ENCODE measurements around the gene LPP. TPM values are rescaled to one million over a fixed set of nuclear protein-coding genes. Genes with fewer than 3 reads are reported as not detected.

Gene LPP
- polyA plus RNA-seq, 3 donors = 24.5 to 26.1 (median 25.4) TPM

- no peak for DNase-seq (ENCODE audit: low read depth in 3 of 3, low spot score in 2 of 3)
These were observed 113.9 kb downstream of the LPP start for GRCh38 chr3:188267790-188268335.

GRCh38 chr3:188268336-188268735 lies 114.4 kb downstream of the LPP start:
- no peak for DNase-seq (ENCODE audit: low read depth in 3 of 3, low spot score in 2 of 3)

- no peak for DNase-seq (ENCODE audit: low read depth in 3 of 3, low spot score in 2 of 3)
These were observed 115.1 kb downstream of the LPP start for GRCh38 chr3:188269040-188269439.

GRCh38 chr3:188270423-188270972 lies 116.5 kb downstream of the LPP start:
- DNase-seq (ENCODE audit: low read depth in 3 of 3, low spot score in 2 of 3) = no peak

- DNase-seq (ENCODE audit: low read depth in 3 of 3, low spot score in 2 of 3) = no peak
These were observed 117.4 kb downstream of the LPP start for GRCh38 chr3:188271226-188271914.

GRCh38 chr3:188272481-188273372 lies 118.8 kb downstream of the LPP start:
- DNase-seq (ENCODE audit: low read depth in 3 of 3, low spot score in 2 of 3) = no peak

GRCh38 chr3:188274249-188274915 lies 120.4 kb downstream of the LPP start:
- no peak for DNase-seq (ENCODE audit: low read depth in 3 of 3, low spot score in 2 of 3)

GRCh38 chr3:188276375-188276774 lies 122.4 kb downstream of the LPP start:
- no peak for DNase-seq (ENCODE audit: low read depth in 3 of 3, low spot score in 2 of 3)

GRCh38 chr3:188278717-188279324 lies 124.9 kb downstream of the LPP start:
- no peak for DNase-seq (ENCODE audit: low read depth in 3 of 3, low spot score in 2 of 3)

GRCh38 chr3:188279502-188280335 lies 125.8 kb downstream of the LPP start:
- no peak for DNase-seq (ENCODE audit: low read depth in 3 of 3, low spot score in 2 of 3)

- DNase-seq (ENCODE audit: low read depth in 3 of 3, low spot score in 2 of 3) = no peak
These were observed 126.7 kb downstream of the LPP start for GRCh38 chr3:188280627-188281026.

- DNase-seq (ENCODE audit: low read depth in 3 of 3, low spot score in 2 of 3) = no peak
These were observed 128.9 kb downstream of the LPP start for GRCh38 chr3:188282871-188283270.

- DNase-seq (ENCODE audit: low read depth in 3 of 3, low spot score in 2 of 3) = no peak
These were observed 129.4 kb downstream of the LPP start for GRCh38 chr3:188283347-188283746.

GRCh38 chr3:188284455-188285212 lies 130.7 kb downstream of the LPP start:
- DNase-seq (ENCODE audit: low read depth in 3 of 3, low spot score in 2 of 3) = no peak

- no peak for DNase-seq (ENCODE audit: low read depth in 3 of 3, low spot score in 2 of 3)
These were observed 132.1 kb downstream of the LPP start for GRCh38 chr3:188286087-188286513.

GRCh38 chr3:188287339-188287738 lies 133.4 kb downstream of the LPP start:
- no peak for DNase-seq (ENCODE audit: low read depth in 3 of 3, low spot score in 2 of 3)

GRCh38 chr3:188287762-188288505 lies 134.0 kb downstream of the LPP start:
- no peak for DNase-seq (ENCODE audit: low read depth in 3 of 3, low spot score in 2 of 3)

- DNase-seq (ENCODE audit: low read depth in 3 of 3, low spot score in 2 of 3) = no peak
These were observed 138.3 kb downstream of the LPP start for GRCh38 chr3:188292251-188292650.

Measured in right renal cortex interstitium (tissue), 3 donors.